ENCODE measurements around the gene ALK. TPM values are rescaled to one million over a fixed set of nuclear protein-coding genes. Genes with fewer than 3 reads are reported as not detected.

The ALK gene
- total RNA-seq, 1 experiment from 2014 or later = not detected

GRCh38 chr2:29351248-29351647, 570.1 kb downstream of the ALK start:
- H3K56ac ChIP-seq (ENCODE audit: insufficient read length, low read depth, low read length) = no peak overlapping the region
- H3K27me3 ChIP-seq (ENCODE audit: insufficient read depth, low read length) = no peaks in the 10 kb centered on the region
- no peak overlapping the region for H2BK15ac ChIP-seq (ENCODE audit: low read depth, low read length)
- Mint-ChIP-seq H3K9me3 (peaks cover 0 to 2% of the 10 kb centered on the region in 2 experiments; a peak in 1 of 5 replicates), H3K27ac (no peak overlapping the region), H3K4me1 (peaks cover 9 to 13% of the 10 kb centered on the region in 2 experiments), H3K36me3 (ENCODE audit: insufficient read depth in 1 of 3, low read depth in 3 of 3) (no peaks in the 10 kb centered on the region; a peak in 1 of 7 replicates), H3K27me3 (ENCODE audit: low read depth) (peaks cover 8% of the 10 kb centered on the region), H3K4me3 (no peak overlapping the region)
- no peak overlapping the region for H3K18ac ChIP-seq (ENCODE audit: insufficient read length, low read depth, low read length)
- H3K23me2 ChIP-seq (ENCODE audit: insufficient read length, low read depth, low read length, poor library complexity, severe bottlenecking) = no peaks in the 10 kb centered on the region
- no peak overlapping the region for H3K23ac ChIP-seq (ENCODE audit: insufficient read length, low read depth, low read length)
- no peaks in the 10 kb centered on the region for H3K79me2 ChIP-seq (ENCODE audit: insufficient read depth, low read length)
- no peak overlapping the region for H3K4ac ChIP-seq (ENCODE audit: low read depth, low read length)
- H3T11ph ChIP-seq (ENCODE audit: low read length) = no peak overlapping the region
- no peak overlapping the region for H2BK12ac ChIP-seq (ENCODE audit: insufficient read length, low read depth, low read length)
- no peak for TF ChIP-seq CTCF (conservative IDR thresholded peaks at IDR 0.05)
- H3K4me2 ChIP-seq (ENCODE audit: insufficient read depth, insufficient read length, low read length) = no peak overlapping the region
- no peak overlapping the region for H2BK120ac ChIP-seq (ENCODE audit: low read depth, low read length, poor library complexity, severe bottlenecking)
- H3K79me1 ChIP-seq (ENCODE audit: insufficient read depth, low read depth, low read length, poor library complexity, severe bottlenecking) = no peaks in the 10 kb centered on the region
- H4K8ac ChIP-seq (replicated peaks; ENCODE audit: insufficient read length, low read depth, low read length) = no peak overlapping the region
- H3K27ac ChIP-seq (ENCODE audit: insufficient read length, low read depth, low read length) = no peak overlapping the region
- no peaks in the 10 kb centered on the region for H4K20me1 ChIP-seq (ENCODE audit: control insufficient read depth, insufficient read depth, insufficient read length)
- no peak overlapping the region for H4K5ac ChIP-seq (ENCODE audit: insufficient read length, low read depth, low read length)
- no peaks in the 10 kb centered on the region for H3K9me3 ChIP-seq (ENCODE audit: control insufficient read depth, low read depth, low read length)
- no peak overlapping the region for H2BK5ac ChIP-seq (ENCODE audit: insufficient read length, low read length)
- no peak overlapping the region for H3K14ac ChIP-seq (ENCODE audit: insufficient read depth, low read length)
- no peaks in the 10 kb centered on the region for H3K4me1 ChIP-seq (ENCODE audit: insufficient read depth, low read length)
- no peak overlapping the region for H2BK20ac ChIP-seq (ENCODE audit: low read depth, low read length, poor library complexity, severe bottlenecking)
- no peak overlapping the region for H3K9ac ChIP-seq (ENCODE audit: extremely low read depth, insufficient read length, low read length)
- H2AK5ac ChIP-seq (ENCODE audit: insufficient read length, low read length) = no peak overlapping the region
- no peak for DNase-seq
- WGBS (ENCODE audit: extremely low coverage, insufficient read length, low lambda C conversion rate) = no CpG with 5 or more reads among the region's 5 CpGs
- H4K91ac ChIP-seq (ENCODE audit: insufficient read length, low read depth, low read length) = no peak overlapping the region
- no peak overlapping the region for H2AFZ ChIP-seq (ENCODE audit: low read length)
